ENCODE data around the gene H3-3A. TPM values are rescaled to one million over a fixed set of nuclear protein-coding genes. Genes with fewer than 3 reads are reported as not detected.

H3-3A gene
- total RNA-seq, 1 experiment from 2014 or later = 1,129 TPM

DNA sequence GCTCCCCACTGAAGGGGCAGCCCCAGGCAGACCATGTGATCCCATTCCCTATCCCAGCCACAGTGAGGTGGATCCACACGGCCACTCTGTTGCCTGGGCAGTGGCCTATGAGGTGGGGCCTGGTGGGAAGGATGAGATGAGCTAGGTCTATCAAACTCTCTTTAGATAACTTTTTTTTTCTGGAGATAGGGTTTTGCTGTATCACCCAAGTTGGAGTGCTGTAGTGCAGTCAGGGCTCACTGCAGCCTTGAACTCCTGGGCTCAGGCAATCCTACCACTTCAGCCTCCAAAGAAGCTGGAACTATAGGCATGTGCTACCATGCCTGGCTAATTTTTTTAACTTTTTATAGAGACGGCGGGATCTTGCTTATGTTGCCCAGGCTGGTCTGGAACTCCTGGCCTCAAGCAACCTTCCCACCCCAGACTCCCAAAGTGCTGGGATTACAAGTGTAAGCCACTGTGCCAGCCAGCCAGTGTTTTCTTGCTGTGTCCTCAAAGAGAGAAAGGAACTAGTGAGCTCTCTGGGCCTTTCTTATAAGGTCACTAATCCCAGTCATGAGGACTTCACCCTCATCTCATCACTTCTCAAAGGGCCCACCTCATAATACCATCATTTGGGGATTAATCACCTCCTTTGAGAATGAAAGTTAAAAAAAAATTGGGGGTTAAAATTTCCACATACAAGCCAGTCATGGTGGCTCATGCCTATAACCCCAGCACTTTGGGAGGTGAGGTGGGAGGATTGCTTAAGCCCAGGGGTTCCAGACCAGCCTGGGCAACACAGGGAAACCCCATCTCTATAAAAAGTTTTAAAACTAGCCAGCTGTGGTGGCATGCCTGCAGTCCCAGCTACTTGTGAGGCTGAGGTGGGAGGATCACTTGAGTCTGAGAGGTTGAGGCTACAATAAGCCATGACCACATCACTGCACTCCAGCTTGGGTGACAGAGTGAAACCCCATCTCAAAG, 36.6 kb downstream of the H3-3A start:
- Histone ChIP-seq H3T11ph (ENCODE audit: low read length) (no peak overlapping the region), H3K18ac (ENCODE audit: insufficient read length, low read depth, low read length) (no peak overlapping the region), H3K4me2 (ENCODE audit: insufficient read depth, insufficient read length, low read length) (no peak overlapping the region), H2BK5ac (ENCODE audit: insufficient read length, low read length) (no peak overlapping the region), H3K9ac (ENCODE audit: extremely low read depth, insufficient read length, low read length) (no peak overlapping the region), H3K4ac (ENCODE audit: low read depth, low read length) (no peak overlapping the region), H3K79me1 (ENCODE audit: insufficient read depth, low read depth, low read length, poor library complexity, severe bottlenecking) (no peaks in the 10 kb centered on the region), H3K23me2 (ENCODE audit: insufficient read length, low read depth, low read length, poor library complexity, severe bottlenecking) (peaks cover 5% of the 10 kb centered on the region), H4K20me1 (ENCODE audit: control insufficient read depth, insufficient read depth, insufficient read length) (no peaks in the 10 kb centered on the region), H3K23ac (ENCODE audit: insufficient read length, low read depth, low read length) (no peak overlapping the region), H2AFZ (ENCODE audit: low read length) (no peak overlapping the region), H2BK12ac (ENCODE audit: insufficient read length, low read depth, low read length) (no peak overlapping the region), H3K27ac (ENCODE audit: insufficient read length, low read depth, low read length) (no peak overlapping the region), H2BK120ac (ENCODE audit: low read depth, low read length, poor library complexity, severe bottlenecking) (no peak overlapping the region), H2BK15ac (ENCODE audit: low read depth, low read length) (no peak overlapping the region), H2BK20ac (ENCODE audit: low read depth, low read length, poor library complexity, severe bottlenecking) (no peak overlapping the region), H3K56ac (ENCODE audit: insufficient read length, low read depth, low read length) (no peak overlapping the region), H3K4me1 (ENCODE audit: insufficient read depth, low read length) (no peaks in the 10 kb centered on the region; the same call in 1 of the 2 replicates), H3K27me3 (ENCODE audit: insufficient read depth, low read length) (no peaks in the 10 kb centered on the region), H3K9me3 (ENCODE audit: control insufficient read depth, low read depth, low read length) (no peaks in the 10 kb centered on the region), H4K5ac (ENCODE audit: insufficient read length, low read depth, low read length) (no peak overlapping the region), H3K79me2 (ENCODE audit: insufficient read depth, low read length) (no peaks in the 10 kb centered on the region), H4K91ac (ENCODE audit: insufficient read length, low read depth, low read length) (no peak overlapping the region), H4K8ac (replicated peaks; ENCODE audit: insufficient read length, low read depth, low read length) (no peak overlapping the region), H3K14ac (ENCODE audit: insufficient read depth, low read length) (no peak overlapping the region), H2AK5ac (ENCODE audit: insufficient read length, low read length) (no peak overlapping the region)
- WGBS (ENCODE audit: extremely low coverage, insufficient read length, low lambda C conversion rate) = no CpG with 5 or more reads among the region's 3 CpGs
- Mint-ChIP-seq H3K36me3 (ENCODE audit: insufficient read depth in 1 of 3, low read depth in 3 of 3) (no peaks in the 10 kb centered on the region), H3K27me3 (ENCODE audit: low read depth) (peaks cover 23% of the 10 kb centered on the region), H3K4me3 (no peak overlapping the region), H3K27ac (no peak overlapping the region; a peak in 1 of 7 replicates), H3K4me1 (peaks cover 22 to 32% of the 10 kb centered on the region in 2 experiments), H3K9me3 (no peaks in the 10 kb centered on the region)
- no peak for DNase-seq
- TF ChIP-seq, protein P1, sequence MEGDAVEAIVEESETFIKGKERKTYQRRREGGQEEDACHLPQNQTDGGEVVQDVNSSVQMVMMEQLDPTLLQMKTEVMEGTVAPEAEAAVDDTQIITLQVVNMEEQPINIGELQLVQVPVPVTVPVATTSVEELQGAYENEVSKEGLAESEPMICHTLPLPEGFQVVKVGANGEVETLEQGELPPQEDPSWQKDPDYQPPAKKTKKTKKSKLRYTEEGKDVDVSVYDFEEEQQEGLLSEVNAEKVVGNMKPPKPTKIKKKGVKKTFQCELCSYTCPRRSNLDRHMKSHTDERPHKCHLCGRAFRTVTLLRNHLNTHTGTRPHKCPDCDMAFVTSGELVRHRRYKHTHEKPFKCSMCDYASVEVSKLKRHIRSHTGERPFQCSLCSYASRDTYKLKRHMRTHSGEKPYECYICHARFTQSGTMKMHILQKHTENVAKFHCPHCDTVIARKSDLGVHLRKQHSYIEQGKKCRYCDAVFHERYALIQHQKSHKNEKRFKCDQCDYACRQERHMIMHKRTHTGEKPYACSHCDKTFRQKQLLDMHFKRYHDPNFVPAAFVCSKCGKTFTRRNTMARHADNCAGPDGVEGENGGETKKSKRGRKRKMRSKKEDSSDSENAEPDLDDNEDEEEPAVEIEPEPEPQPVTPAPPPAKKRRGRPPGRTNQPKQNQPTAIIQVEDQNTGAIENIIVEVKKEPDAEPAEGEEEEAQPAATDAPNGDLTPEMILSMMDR (conservative IDR thresholded peaks at IDR 0.05) = no peak
